ENCODE results near the gene RNF11. TPM values are rescaled to one million over a fixed set of nuclear protein-coding genes. Genes with fewer than 3 reads are reported as not detected.

The RNF11 gene
- total RNA-seq, 4 donors from 2014 or later, result 56.7 to 84.3 (median 76.2) TPM

DNA sequence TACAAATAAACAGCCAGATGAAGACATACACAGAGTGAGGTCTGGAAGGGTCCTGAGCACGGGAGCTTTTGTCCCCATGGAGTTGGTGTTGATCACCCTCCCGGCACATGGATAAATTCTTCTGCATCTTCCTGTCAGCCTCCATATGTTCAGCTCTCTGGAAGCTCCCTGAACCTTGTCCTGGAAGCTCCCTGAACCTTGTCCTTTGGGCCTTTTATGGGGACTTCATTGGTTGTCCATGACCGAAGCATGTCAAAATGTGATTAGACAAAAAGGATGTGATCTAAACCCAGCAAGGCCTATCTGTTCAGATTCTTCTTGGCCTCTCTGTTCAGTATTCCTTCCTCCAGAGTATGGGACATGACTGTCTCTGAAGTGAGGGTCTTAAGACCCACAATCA, 25.4 kb upstream of the RNF11 start:
- H3K27ac ChIP-seq, result no peak overlapping the region
- H3K36me3 ChIP-seq, result no peaks in the 10 kb centered on the region
- TF ChIP-seq POLR2A (IDR thresholded peaks at IDR 0.05) (no peak), EP300 (IDR thresholded peaks at IDR 0.05) (no peak), CTCF (IDR thresholded peaks at IDR 0.05) (no peak)
- no peaks in the 10 kb centered on the region for H3K27me3 ChIP-seq
- H3K4me3 ChIP-seq, result no peak overlapping the region
- no peaks in the 10 kb centered on the region for H3K9me3 ChIP-seq
- H3K4me1 ChIP-seq, result peaks cover 0 to 5% (median 0%) of the 10 kb centered on the region in 4 donors
- WGBS, 2 donors, result 66 to 74% methylated on average over 3 of the region's 3 CpGs
- DNase-seq (ENCODE audit: low spot score in 2 of 2), result no peak

DNA sequence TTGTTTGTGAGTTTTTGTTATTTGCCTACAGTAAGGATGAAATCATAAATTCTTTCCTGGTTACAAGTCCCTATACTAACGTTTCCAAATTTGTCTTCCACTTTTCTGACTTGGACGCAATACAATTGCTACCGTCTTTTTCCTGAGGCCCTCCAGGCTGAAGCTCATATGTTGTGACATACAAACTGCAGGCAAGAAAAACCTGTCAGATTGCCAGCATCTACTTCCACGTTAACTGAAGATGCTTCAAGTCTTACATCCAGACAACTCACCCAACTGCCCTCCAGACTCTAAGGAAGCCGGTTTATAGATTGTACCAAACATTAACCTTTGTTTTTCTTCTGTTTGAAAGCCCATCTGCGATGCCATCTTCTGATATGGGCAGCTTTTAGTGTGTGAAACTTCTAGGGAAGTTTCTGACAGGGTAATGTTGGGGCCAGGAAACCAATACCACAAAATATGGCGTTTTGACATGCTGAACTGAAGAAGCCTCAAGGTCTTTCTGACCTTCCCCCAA, 21.4 kb upstream of the RNF11 start:
- no peak overlapping the region for H3K4me3 ChIP-seq
- TF ChIP-seq POLR2A (IDR thresholded peaks at IDR 0.05) (no peak), EP300 (IDR thresholded peaks at IDR 0.05) (no peak), CTCF (IDR thresholded peaks at IDR 0.05) (no peak)
- H3K36me3 ChIP-seq, result no peaks in the 10 kb centered on the region
- 36 to 38% methylated on average over 7 of the region's 7 CpGs for WGBS, 2 donors
- DNase-seq (ENCODE audit: low spot score in 2 of 2), result no peak
- H3K27ac ChIP-seq, result no peak overlapping the region
- peaks cover 0 to 5% (median 0%) of the 10 kb centered on the region in 4 donors for H3K4me1 ChIP-seq
- H3K9me3 ChIP-seq, result no peaks in the 10 kb centered on the region
- no peaks in the 10 kb centered on the region for H3K27me3 ChIP-seq

DNA sequence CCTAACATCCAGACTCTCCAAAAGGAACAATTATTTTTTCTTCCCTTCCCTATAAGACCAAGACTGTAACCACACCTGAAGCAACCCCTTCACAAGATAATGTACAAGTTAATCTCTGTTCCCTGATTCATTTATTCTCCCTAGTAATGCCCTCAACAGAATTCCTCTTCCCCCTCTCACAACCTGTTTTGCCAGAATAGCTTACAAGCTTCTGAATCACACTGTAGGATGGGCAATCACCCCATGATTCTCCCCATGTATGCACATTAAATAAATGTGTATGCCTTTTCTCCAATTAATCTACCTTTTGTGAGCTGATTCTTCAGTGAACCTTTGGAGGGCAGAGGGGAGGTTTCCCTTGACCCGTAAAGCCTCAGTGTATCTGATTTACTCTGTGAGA, 20.9 kb upstream of the RNF11 start:
- Histone ChIP-seq H3K27ac (no peak overlapping the region), H3K36me3 (no peaks in the 10 kb centered on the region), H3K4me3 (no peak overlapping the region), H3K9me3 (no peaks in the 10 kb centered on the region), H3K27me3 (no peaks in the 10 kb centered on the region), H3K4me1 (peaks cover 0 to 5% (median 0%) of the 10 kb centered on the region in 4 donors)
- TF ChIP-seq POLR2A (IDR thresholded peaks at IDR 0.05) (no peak), EP300 (IDR thresholded peaks at IDR 0.05) (no peak), CTCF (IDR thresholded peaks at IDR 0.05) (no peak)
- 87 to 94% methylated on average over 1 of the region's 1 CpG for WGBS, 2 donors
- DNase-seq (ENCODE audit: low spot score in 2 of 2), result no peak

DNA sequence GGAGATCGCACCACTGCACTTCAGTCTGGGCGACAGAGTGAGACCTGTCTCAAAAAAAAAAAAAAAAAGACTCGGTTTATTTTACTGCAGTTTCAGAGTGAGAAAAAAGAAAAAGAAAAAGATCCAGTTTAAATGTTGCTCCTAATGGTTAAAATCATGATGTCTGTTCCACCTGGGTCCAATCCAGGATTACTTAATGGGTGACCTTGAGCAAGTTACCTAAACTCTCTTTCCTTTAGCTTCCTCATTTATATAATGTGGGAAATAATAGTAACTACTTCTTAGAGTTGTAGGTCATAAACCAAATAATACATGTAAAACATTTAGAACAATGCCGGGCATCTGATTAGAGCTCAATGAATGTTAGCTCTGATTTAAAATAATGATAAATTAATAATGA, 19.4 kb upstream of the RNF11 start:
- no peak overlapping the region for H3K27ac ChIP-seq
- peaks cover 0 to 5% (median 0%) of the 10 kb centered on the region in 4 donors for H3K4me1 ChIP-seq
- WGBS, 2 donors, result 90 to 93% methylated on average over 4 of the region's 4 CpGs
- TF ChIP-seq POLR2A (IDR thresholded peaks at IDR 0.05), result no peak
- no peak for TF ChIP-seq CTCF (IDR thresholded peaks at IDR 0.05)
- no peak for TF ChIP-seq EP300 (IDR thresholded peaks at IDR 0.05)
- H3K36me3 ChIP-seq, result no peaks in the 10 kb centered on the region
- no peaks in the 10 kb centered on the region for H3K9me3 ChIP-seq
- no peak for DNase-seq (ENCODE audit: low spot score in 2 of 2)
- no peak overlapping the region for H3K4me3 ChIP-seq
- no peaks in the 10 kb centered on the region for H3K27me3 ChIP-seq

- no peaks in the 10 kb centered on the region for H3K9me3 ChIP-seq
- no peaks in the 10 kb centered on the region for H3K36me3 ChIP-seq
- no peaks in the 10 kb centered on the region for H3K27me3 ChIP-seq
- no peak for TF ChIP-seq CTCF (IDR thresholded peaks at IDR 0.05)
- no peak for TF ChIP-seq EP300 (IDR thresholded peaks at IDR 0.05)
- TF ChIP-seq POLR2A (IDR thresholded peaks at IDR 0.05), result no peak
- peaks cover 0 to 5% (median 0%) of the 10 kb centered on the region in 4 donors for H3K4me1 ChIP-seq
- DNase-seq (ENCODE audit: low spot score in 2 of 2), result no peak
- H3K4me3 ChIP-seq, result no peak overlapping the region
- 84 to 88% methylated on average over 2 of the region's 2 CpGs for WGBS, 2 donors
- no peak overlapping the region for H3K27ac ChIP-seq
Observed at GRCh38 chr1:51217101-51217500, 19.0 kb upstream of the RNF11 start.
